SKM-1 treated with dmso at 0.1 percent for 144 hours (cell line): ENCODE data around the gene UBXN1.
A peak's percentile ranks its signal among the peaks of the same experiment; 100 is the strongest.
"Not testable (repeated sequence)": the region's sequence is repeated elsewhere in the genome, so short reads cannot be mapped to it uniquely, and the experiment has no call there.

ENCODE experiments used
- DNase-seq: peaks from one replicate; lab custom pipeline; 2025; ENCODE audit not compliant: unreplicated experiment; lab: John Stamatoyannopoulos, UW

UBXN1 gene

GRCh38 chr11:62708793-62709192, 29.9 kb upstream of the UBXN1 start:
- DNase-seq = no peak

GRCh38 chr11:62708392-62708791, 29.5 kb upstream of the UBXN1 start:
- no peak for DNase-seq

- no peak for DNase-seq
These were observed 28.5 kb upstream of the UBXN1 start, which contains the start of the genes BSCL2 and GNG3 for GRCh38 chr11:62707277-62707861. BSCL2 (minus strand) TSS chr11:62707424; CDS start chr11:62707195, 229 bp downstream. GNG3 (plus strand) TSS chr11:62707676; CDS start chr11:62708296, 620 bp downstream.

GRCh38 chr11:62706850-62707247, 28.0 kb upstream of the UBXN1 start:
- no peak for DNase-seq

GRCh38 chr11:62705880-62706849, 27.3 kb upstream of the UBXN1 start:
- peak; percentile 78 for DNase-seq

GRCh38 chr11:62705413-62705812, 26.5 kb upstream of the UBXN1 start:
- DNase-seq = no peak

GRCh38 chr11:62703921-62704320, 25.0 kb upstream of the UBXN1 start:
- not testable (repeated sequence) for DNase-seq

GRCh38 chr11:62702246-62702645, 23.4 kb upstream of the UBXN1 start:
- no peak for DNase-seq

- peak; percentile 63 for DNase-seq
These were observed 15.7 kb upstream of the UBXN1 start for GRCh38 chr11:62694455-62695167.

GRCh38 chr11:62693624-62694023, 14.8 kb upstream of the UBXN1 start:
- DNase-seq = not testable (repeated sequence)

GRCh38 chr11:62689421-62690183, 10.7 kb upstream of the UBXN1 start, which contains the start of gene LRRN4CL:
LRRN4CL (minus strand) TSS chr11:62689530; CDS start chr11:62688508, 1,022 bp downstream.
- no peak for DNase-seq

- DNase-seq = no peak
These were observed 9.6 kb upstream of the UBXN1 start for GRCh38 chr11:62688491-62688890.

- no peak for DNase-seq
These were observed 8.9 kb upstream of the UBXN1 start for GRCh38 chr11:62687508-62688396.

GRCh38 chr11:62682518-62682917, 3.6 kb upstream of the UBXN1 start:
- DNase-seq = no peak

GRCh38 chr11:62680825-62681240, 2.0 kb upstream of the UBXN1 start:
- DNase-seq = peak; percentile 68

- no peak for DNase-seq
These were observed 472 bp downstream of the UBXN1 start for GRCh38 chr11:62678433-62678769.

- DNase-seq = no peak
These were observed 1.2 kb downstream of the UBXN1 start for GRCh38 chr11:62677714-62678113.

- DNase-seq = no peak
These were observed 1.7 kb downstream of the UBXN1 start for GRCh38 chr11:62677156-62677555.

- no peak for DNase-seq
These were observed 2.2 kb downstream of the UBXN1 start for GRCh38 chr11:62676698-62677097.

- DNase-seq = not testable (repeated sequence)
These were observed 3.5 kb downstream of the UBXN1 start for GRCh38 chr11:62675415-62675814.
